Smooth muscle cell (in vitro differentiated cells): Measurements from ENCODE around the gene FADS3. TPM values are rescaled to one million over a fixed set of nuclear protein-coding genes. Genes with fewer than 3 reads are reported as not detected.

Experiments used
- DNase-seq: peaks from one replicate; lab custom pipeline; 2025; ENCODE audit not compliant: unreplicated experiment; lab: John Stamatoyannopoulos, UW
- H2AFZ ChIP-seq: fragments of 200-600 bp; sonication (generic); 2 replicates; pipeline ENCODE4 v1.6.0; 2016; ENCODE audit warnings: antibody characterized with exemption, low read depth, mild to moderate bottlenecking
- H3F3A ChIP-seq: fragments of 200-600 bp; sonication (generic); 2 replicates; pipeline ENCODE4 v1.6.0; 2017; ENCODE audit warnings: antibody characterized with exemption, low read depth
- H3K27ac ChIP-seq: fragments of 200-600 bp; sonication (generic); 2 replicates; pipeline ENCODE4 v1.5.1; 2016; ENCODE audit warnings: low read depth, mild to moderate bottlenecking
- H3K27me3 ChIP-seq: fragments of 200-600 bp; sonication (generic); 2 replicates; pipeline ENCODE4 v1.6.1; 2016; ENCODE audit warnings: low read depth, mild to moderate bottlenecking
- H3K36me3 ChIP-seq: fragments of 200-600 bp; sonication (generic); 2 replicates; pipeline ENCODE4 v1.5.1; 2016; ENCODE audit warnings: low read depth
- H3K4me1 ChIP-seq: fragments of 200-600 bp; sonication (generic); 2 replicates; pipeline ENCODE4 v1.5.1; 2016; ENCODE audit warnings: low read depth
- H3K4me2 ChIP-seq: fragments of 200-600 bp; sonication (generic); 2 replicates; pipeline ENCODE4 v1.6.0; 2016; ENCODE audit warnings: mild to moderate bottlenecking
- H3K4me3 ChIP-seq: fragments of 200-600 bp; sonication (generic); 2 replicates; pipeline ENCODE4 v1.5.1; 2016; ENCODE audit warnings: mild to moderate bottlenecking
- H3K79me2 ChIP-seq: fragments of 200-600 bp; sonication (generic); 2 replicates; pipeline ENCODE4 v1.6.0; 2016; ENCODE audit warnings: low read depth, mild to moderate bottlenecking
- H3K9ac ChIP-seq: fragments of 200-600 bp; sonication (generic); 2 replicates; pipeline ENCODE4 v1.6.0; 2016; ENCODE audit warnings: low read depth
- H3K9me3 ChIP-seq: fragments of 200-600 bp; sonication (generic); replicated peaks from 2 replicates; pipeline ENCODE4 v1.5.1; 2016; ENCODE audit warnings: low read depth
- H4K20me1 ChIP-seq: fragments of 200-600 bp; sonication (generic); 2 replicates; pipeline ENCODE4 v1.6.0; 2016; ENCODE audit warnings: low read depth
- WGBS: methylation state at CpG from one replicate; pipeline ENCODE4 v1.1.7; 2016; ENCODE audit warnings: low lambda C conversion rate; 5-methylcytosine and 5-hydroxymethylcytosine counted together
- polyA plus RNA-seq: library from polyadenylated mRNA; unstranded; fragments of >200 nt; fragmentation: Nextera tagmentation; extraction: Ambion mirVana; gene quantifications from 2 replicates; pipeline ENCODE4 v1.2.1, GENCODE V29; 2016
- total RNA-seq: library from RNA; depleted of rRNA; stranded (reverse); fragments of >200 nt; gene quantifications from 2 replicates; pipeline ENCODE4 v1.2.3, GENCODE V29; 2014
- TF ChIP-seq, protein P1 (sequence below): fragments of 200-600 bp; sonication (generic); IDR thresholded peaks from 2 replicates; pipeline ENCODE4 v1.5.1; 2017; ENCODE audit warnings: borderline replicate concordance, mild to moderate bottlenecking, antibody characterized with exemption; ENCODE audit not compliant: insufficient read depth, poor library complexity, severe bottlenecking

FADS3 gene
- total and polyA plus RNA-seq, 2 experiments from 2014 or later, result 8.9 to 13.8 TPM

DNA sequence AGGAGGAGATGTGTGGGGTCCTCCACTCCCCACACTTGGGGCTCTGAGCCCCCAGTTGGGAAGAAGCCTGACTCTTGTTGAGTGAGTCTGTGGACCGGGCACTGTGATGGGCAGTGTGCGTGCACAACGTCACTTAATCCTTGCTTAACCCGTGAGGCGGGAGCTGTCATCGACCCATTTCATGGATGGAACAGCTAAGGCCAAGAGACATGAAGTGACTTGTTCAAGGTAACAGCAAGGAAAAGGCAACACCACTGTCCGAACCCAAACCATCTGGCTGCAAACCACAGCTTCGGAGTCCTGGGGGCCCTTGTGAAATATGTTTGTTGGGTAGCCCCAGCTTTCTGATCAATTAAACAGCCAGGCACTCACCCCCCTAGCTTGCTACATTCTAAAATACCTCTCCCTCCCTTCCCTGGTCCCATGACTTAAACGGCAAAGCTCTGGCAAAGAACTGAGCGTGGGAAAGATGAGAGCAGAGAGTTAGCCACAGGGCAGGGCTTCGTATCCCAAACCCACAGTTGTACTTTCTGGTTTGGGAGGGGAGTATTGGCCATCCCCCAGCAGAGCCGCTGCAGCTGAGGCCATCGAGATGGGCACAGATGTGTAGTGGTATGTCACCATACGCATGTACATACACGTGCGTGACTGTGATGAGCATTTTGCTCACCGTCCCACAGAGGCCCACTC is 37.0 kb downstream of the FADS3 start:
- Histone ChIP-seq H3K4me3 (no peak overlapping the region), H3K36me3 (peaks cover 7% of the 10 kb centered on the region), H3K9ac (no peak overlapping the region), H4K20me1 (peaks cover 82% of the 10 kb centered on the region), H3K27me3 (no peaks in the 10 kb centered on the region), H3K4me2 (no peak overlapping the region), H3K9me3 (no peaks in the 10 kb centered on the region), H3K79me2 (no peaks in the 10 kb centered on the region), H3K27ac (no peak overlapping the region), H2AFZ (no peak overlapping the region), H3K4me1 (no peaks in the 10 kb centered on the region), H3F3A (peaks cover 4% of the 10 kb centered on the region)
- DNase-seq, result no peak
- TF ChIP-seq, protein P1, sequence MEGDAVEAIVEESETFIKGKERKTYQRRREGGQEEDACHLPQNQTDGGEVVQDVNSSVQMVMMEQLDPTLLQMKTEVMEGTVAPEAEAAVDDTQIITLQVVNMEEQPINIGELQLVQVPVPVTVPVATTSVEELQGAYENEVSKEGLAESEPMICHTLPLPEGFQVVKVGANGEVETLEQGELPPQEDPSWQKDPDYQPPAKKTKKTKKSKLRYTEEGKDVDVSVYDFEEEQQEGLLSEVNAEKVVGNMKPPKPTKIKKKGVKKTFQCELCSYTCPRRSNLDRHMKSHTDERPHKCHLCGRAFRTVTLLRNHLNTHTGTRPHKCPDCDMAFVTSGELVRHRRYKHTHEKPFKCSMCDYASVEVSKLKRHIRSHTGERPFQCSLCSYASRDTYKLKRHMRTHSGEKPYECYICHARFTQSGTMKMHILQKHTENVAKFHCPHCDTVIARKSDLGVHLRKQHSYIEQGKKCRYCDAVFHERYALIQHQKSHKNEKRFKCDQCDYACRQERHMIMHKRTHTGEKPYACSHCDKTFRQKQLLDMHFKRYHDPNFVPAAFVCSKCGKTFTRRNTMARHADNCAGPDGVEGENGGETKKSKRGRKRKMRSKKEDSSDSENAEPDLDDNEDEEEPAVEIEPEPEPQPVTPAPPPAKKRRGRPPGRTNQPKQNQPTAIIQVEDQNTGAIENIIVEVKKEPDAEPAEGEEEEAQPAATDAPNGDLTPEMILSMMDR, result no peak
- WGBS, result 96% methylated on average over 17 of the region's 17 CpGs

DNA sequence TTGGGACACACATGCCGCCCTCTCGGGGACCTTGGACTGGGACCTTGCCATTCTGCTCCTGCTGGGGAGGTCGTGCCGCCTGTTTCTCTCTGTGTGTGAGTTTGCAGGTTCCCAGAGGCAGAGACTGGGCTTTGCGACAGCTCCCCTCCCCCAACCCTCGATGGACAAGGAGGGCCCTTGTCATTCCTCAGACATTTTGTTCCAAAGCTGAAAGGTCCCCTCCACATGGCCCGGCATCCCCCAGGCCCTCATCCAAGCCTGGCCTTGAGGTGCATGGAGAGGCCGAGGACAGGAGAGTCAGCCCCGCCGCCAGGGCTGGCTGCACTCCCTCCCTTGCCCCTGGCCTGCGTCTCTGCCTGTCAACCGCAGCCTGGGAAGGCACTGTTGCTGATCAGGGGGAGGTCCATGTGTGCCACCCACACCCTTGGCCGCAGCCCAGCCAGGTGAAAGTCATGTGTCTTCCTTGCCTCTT is 37.6 kb downstream of the FADS3 start:
- H3K4me1 ChIP-seq, result no peaks in the 10 kb centered on the region
- peaks cover 89% of the 10 kb centered on the region for H4K20me1 ChIP-seq
- H3K79me2 ChIP-seq, result no peaks in the 10 kb centered on the region
- H3K27me3 ChIP-seq, result no peaks in the 10 kb centered on the region
- peaks cover 4% of the 10 kb centered on the region for H3F3A ChIP-seq
- no peak overlapping the region for H3K4me2 ChIP-seq
- peaks cover 6% of the 10 kb centered on the region for H3K36me3 ChIP-seq
- DNase-seq, result no peak
- TF ChIP-seq, protein P1, result no peak
- 90% methylated on average over 13 of the region's 13 CpGs for WGBS
- H3K9me3 ChIP-seq, result no peaks in the 10 kb centered on the region
- no peak overlapping the region for H3K27ac ChIP-seq
- no peak overlapping the region for H3K9ac ChIP-seq
- no peak overlapping the region for H2AFZ ChIP-seq
- H3K4me3 ChIP-seq, result no peak overlapping the region

DNA sequence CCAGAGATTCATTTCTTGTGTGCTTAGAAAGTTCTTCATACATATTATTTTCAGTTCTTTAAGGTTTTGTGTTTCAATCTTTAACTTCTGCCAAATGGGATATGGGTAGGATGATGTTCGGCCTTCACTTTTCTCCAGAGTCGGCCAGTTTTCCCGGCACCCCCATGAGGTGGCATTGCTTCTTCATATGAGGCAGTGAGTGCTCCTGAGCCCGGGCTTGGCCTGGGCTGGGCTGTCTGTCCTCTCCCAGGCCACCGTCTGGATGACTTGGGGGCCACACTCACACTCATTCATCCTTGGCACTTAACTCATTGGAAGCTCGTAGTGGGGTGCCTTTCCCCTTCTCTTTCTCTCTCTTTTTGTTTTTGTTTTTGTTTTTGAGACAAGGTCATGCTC is 39.4 kb downstream of the FADS3 start:
- 94% methylated on average over 6 of the region's 6 CpGs for WGBS
- H3F3A ChIP-seq, result peaks cover 4% of the 10 kb centered on the region
- TF ChIP-seq, protein P1, result no peak
- no peaks in the 10 kb centered on the region for H3K79me2 ChIP-seq
- peaks cover 91% of the 10 kb centered on the region for H4K20me1 ChIP-seq
- H3K27ac ChIP-seq, result no peak overlapping the region
- no peak for DNase-seq
- peaks cover 6% of the 10 kb centered on the region for H3K36me3 ChIP-seq
- no peak overlapping the region for H3K4me2 ChIP-seq
- H3K4me3 ChIP-seq, result no peak overlapping the region
- no peaks in the 10 kb centered on the region for H3K27me3 ChIP-seq
- no peak overlapping the region for H2AFZ ChIP-seq
- no peaks in the 10 kb centered on the region for H3K9me3 ChIP-seq
- no peak overlapping the region for H3K9ac ChIP-seq
- H3K4me1 ChIP-seq, result no peaks in the 10 kb centered on the region
